Measurements from ENCODE around the gene SESN1.
"Not testable (repeated sequence)": the region's sequence is repeated elsewhere in the genome, so short reads cannot be mapped to it uniquely, and the experiment has no call there.

Gene SESN1

DNA sequence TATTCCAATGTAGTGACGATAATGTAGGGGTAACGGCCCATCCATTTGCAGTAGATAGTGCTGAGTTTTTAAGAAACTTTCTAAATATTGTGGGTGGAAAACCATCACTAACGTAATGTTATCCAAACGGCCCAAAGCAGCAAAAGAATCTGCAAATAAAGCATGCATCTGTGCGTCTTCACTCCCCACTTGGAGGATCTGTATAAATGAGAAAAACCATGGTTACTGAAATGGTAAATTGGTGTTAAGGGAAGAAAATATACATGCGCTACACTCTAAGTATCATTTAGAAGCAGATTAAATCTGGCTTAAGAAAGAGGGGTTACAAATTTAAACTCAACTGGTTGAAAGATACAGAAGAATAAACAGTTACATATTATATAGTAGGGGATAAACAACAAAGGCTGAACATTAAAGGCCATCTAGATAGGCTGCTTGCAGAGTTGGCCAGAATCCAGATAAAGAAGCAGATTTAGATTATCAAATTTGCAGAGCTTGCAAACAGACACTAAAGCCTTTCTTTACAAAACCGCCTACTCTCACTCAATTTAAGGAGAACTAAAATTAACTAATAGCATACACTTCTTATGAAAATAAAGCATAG lies 93.3 kb downstream of the SESN1 start:
- DNase-seq (ENCODE audit: low spot score) = no peak

- no peak for DNase-seq (ENCODE audit: low spot score)
These were observed 94.4 kb downstream of the SESN1 start for GRCh38 chr6:109000289-109000688.

GRCh38 chr6:108999428-108999827 lies 95.2 kb downstream of the SESN1 start:
- no peak for DNase-seq (ENCODE audit: low spot score)

DNA sequence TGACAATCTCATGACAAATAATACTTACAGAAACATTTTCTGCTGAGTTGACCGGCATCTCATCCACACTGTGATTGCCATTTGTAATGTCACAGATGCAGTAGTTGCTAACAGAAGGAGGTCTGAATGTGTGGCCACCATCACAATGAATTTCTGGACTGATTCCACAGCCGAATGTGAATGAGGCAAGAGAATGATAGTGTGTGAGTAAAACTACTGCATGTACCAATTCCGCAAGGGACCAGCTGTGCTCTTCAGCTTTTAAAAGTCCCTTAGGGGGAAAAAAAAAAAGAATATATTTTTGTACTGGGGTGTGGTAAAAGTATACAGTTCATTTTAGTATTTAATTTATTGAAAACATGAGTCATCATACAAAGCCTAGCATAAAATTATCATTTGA lies 96.2 kb downstream of the SESN1 start:
- DNase-seq (ENCODE audit: low spot score) = no peak

DNA sequence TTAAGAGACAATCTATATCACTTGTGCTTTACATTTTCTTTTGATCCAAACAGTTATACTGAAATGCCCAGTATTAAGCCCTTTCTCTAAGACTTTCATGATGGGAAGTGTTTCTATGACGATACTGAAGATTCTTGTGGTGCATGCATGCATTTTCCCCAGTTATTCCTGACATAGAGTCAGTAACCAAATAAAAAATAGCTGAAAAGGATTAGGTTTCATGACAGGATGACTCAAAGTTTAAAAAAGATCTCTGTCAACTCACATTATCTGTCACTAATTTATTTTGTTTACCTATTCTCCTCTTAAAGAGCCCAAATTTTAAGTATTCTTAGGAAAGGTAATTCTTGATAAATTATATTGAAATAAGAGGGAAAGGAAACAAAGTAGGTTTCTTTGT lies 98.4 kb downstream of the SESN1 start:
- no peak for DNase-seq (ENCODE audit: low spot score)

- DNase-seq (ENCODE audit: low spot score) = no peak
These were observed 99.3 kb downstream of the SESN1 start for GRCh38 chr6:108995296-108995695.

DNA sequence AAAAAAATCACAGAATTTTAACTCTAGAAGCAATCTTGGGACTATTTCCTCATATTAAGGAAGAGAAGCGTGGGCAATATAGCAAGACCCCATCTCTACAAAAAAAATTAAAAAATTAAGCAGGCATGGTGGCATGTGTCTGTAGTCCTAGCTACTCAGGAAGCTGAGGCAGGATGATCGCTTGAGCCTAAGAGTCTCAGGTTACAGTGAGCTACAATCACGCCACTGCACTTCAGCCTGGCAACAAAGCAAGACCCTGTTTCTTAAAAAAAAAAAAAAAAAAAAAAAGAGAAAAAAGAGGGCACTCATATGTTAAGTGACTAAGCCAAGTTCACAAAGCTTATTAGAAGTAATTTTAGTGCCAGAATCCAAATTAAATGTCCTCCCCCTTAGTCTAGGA lies 100.8 kb downstream of the SESN1 start:
- no peak for DNase-seq (ENCODE audit: low spot score)

GRCh38 chr6:108989700-108990099 lies 104.9 kb downstream of the SESN1 start:
- no peak for DNase-seq (ENCODE audit: low spot score)

GRCh38 chr6:108988765-108989164 lies 105.9 kb downstream of the SESN1 start:
- no peak for DNase-seq (ENCODE audit: low spot score)

DNA sequence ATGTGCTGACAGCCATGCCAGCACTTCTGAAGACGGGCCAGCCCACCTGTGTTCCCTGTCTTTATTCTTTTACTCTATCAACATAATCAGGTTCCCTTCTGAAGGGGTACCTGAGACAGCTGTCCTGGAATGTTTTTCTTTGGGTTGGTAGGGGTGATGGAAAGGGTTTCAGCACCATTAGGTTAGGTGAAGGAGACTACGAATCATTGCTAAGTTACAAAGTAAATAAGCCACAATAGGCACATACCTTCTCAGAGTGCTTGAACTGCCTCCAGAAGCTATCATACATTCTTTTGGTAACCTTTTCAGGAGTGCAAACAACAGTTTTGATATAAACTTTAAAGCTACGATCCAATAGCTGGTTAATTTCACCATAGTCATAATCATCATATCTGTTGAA lies 106.3 kb downstream of the SESN1 start:
- no peak for DNase-seq (ENCODE audit: low spot score)

- no peak for DNase-seq (ENCODE audit: low spot score)
These were observed 107.5 kb downstream of the SESN1 start for GRCh38 chr6:108987156-108987555.

GRCh38 chr6:108985301-108985700 lies 109.3 kb downstream of the SESN1 start:
- DNase-seq (ENCODE audit: low spot score) = no peak

DNA sequence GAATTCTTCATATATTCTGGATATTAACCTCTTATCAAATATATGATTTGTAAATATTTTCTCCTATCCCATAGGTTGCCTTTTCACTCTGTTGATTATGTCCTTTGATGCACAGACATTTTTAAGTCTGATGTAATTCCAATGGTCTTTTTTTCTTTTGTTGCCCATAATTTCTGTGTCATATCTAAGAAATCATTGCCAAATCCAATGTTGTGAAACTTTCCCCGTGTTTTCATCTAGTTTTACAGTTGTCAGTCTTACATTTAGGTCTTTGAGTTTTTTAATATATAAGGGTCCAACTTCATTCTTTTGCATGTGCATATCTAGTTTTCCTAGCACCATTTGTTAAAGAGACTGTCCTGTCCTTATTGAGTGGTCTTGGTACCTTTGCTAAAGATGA lies 111.5 kb downstream of the SESN1 start:
- no peak for DNase-seq (ENCODE audit: low spot score)

GRCh38 chr6:108982154-108983113 lies 112.2 kb downstream of the SESN1 start:
- DNase-seq (ENCODE audit: low spot score) = no peak

- not testable (repeated sequence) for DNase-seq (ENCODE audit: low spot score)
These were observed 116.0 kb downstream of the SESN1 start for GRCh38 chr6:108978638-108979037.

GRCh38 chr6:108974201-108974600 lies 120.4 kb downstream of the SESN1 start:
- DNase-seq (ENCODE audit: low spot score) = no peak

DNA sequence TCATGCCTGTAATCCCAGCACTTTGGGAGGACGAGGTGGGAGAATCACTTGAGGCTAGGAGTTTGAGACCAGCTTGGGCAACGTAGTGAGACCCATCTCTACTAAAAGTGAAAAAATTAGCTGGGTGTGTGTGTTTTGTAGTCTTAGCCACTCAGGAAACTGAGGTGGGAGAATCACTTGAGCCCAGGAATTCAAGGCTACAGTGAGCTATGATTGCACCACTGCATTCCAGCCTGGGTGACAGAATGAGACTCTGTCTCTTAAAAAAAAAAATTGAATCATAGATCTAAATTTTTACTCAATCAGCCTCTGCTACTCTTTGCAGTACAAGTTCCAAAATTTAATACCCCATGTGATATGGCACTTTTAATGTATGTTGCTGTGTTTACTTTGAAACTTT lies 124.9 kb downstream of the SESN1 start:
- DNase-seq (ENCODE audit: low spot score) = no peak

DNA sequence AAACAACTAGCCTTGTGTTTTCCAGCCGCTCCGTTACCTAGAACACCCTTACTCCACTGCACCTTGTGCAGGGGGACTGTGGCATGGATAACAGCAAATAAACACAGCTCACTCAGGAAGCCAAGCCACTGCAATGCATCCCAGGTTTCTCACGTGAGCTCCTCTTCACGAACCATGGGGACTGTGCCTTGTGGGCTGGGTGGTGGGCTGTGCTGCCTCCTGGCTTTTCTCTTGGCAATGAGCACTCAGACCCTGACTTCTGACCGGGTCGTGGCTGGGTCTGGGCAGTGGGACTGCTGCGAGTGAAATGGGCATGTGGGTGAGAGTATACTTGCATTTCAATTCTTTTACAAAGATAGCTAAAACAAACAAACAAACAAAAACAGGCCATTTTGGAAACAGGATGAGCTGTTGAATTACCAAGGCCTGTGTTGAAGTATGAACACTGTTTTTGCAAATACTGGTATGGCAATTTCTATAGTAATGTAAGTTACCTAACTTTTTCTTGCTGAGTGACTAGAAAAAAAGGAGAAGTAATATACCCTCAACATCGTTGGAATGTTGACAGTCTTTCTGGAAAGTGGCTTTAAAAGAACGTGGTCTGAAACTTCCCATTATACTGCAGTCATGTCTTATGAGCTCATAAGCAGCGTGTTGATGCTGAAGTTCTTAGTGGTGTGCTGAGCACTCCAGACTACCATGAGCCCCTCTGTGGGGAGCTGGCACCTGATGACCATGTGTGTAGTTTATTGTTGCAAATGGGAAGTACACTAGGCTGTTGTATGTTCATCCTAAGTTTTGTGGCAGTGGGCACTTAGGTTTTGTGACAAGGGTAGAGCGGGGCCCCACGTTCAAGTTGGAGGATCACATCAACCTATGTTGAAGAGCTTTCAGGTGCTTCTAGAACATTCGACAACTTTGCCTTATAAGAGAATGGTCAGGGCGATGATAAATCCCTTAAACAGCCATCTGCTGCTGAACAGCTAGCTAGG lies 126.0 kb downstream of the SESN1 start:
- DNase-seq (ENCODE audit: low spot score) = no peak

DNA sequence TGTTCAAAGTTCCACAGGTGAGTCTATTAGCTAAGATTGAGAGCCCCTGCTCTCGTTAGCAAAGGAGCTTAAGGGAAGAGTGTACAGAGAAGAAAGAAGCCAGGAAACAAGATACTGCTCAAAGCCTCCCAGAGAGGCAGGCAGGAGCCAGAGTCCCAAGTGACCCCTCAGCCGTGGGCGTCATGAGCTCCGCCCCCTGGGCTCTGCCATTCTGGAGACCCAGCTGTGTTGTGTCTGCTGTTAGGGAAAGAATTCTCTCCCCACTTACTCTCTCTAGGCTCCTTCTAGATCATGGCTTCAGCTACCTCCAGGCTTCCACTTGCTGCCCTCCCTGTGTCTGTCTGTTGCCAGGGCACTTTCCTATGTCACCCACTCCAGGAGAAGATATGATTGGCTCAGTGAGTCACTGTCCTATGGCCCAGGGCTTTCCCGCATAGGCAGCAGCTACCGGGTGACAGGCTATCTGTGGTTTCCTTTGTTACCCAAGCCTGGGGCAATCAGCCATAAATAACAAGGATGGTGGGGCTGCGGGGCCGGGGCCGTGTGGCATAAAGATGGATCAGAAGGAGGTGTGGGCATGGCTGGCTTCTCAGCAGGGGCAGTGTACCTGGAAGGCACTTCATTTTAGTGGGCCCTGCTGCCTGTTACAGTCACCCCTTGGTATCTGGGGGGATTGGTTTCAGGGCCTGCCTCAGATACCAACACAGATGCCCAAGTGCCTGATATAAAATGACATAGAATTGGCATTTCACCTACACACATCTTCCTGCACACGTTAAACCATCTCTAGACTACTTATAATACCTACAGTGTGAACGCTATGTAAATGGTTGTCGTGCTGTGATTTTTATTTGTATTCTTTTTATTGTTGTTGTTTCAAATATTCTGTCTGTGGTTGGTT lies 127.5 kb downstream of the SESN1 start:
- DNase-seq (ENCODE audit: low spot score) = peak; percentile 36

- no peak for DNase-seq (ENCODE audit: low spot score)
These were observed 128.4 kb downstream of the SESN1 start for GRCh38 chr6:108966251-108966650.

DNA sequence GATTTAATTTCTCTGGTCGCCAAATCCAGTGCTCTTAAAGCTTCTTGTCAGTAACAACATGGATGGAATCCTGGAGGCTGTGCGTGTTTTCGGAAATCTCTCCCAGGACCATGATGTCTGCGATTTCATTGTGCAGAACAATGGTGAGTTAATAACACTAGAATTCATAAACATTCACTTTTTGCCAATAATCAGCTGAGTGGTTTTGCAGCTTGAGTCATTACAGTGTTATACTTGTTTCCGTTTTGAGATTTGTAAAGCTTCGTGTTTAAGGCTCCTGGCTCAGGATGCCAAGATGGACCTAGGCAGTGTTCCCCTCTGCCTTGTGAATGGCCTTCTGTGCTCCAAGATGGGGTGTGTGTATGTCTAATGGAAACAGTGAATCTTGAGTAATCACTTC lies 132.7 kb downstream of the SESN1 start:
- peak; percentile 59 for DNase-seq (ENCODE audit: low spot score)

All from AG08395 (cell line).